Renal pelvis (tissue), 4 donors: ENCODE results near the gene MAD2L1BP. TPM values are rescaled to one million over a fixed set of nuclear protein-coding genes. Genes with fewer than 3 reads are reported as not detected.
"Not testable (repeated sequence)": the region's sequence is repeated elsewhere in the genome, so short reads cannot be mapped to it uniquely, and the experiment has no call there.

Experiments
- DNase-seq: peaks from one replicate; pipeline ENCODE4 v3.0.0-alpha.2; 2013
- polyA plus RNA-seq, 3 donors: library from polyadenylated mRNA; unstranded; fragments of 120-200 nt; gene quantifications; one replicate each; pipeline ENCODE4 v1.2.1, GENCODE V29; 2013; ENCODE audit not compliant: insufficient read length in 3 of 3

MAD2L1BP gene
- polyA plus RNA-seq, 3 donors = 25.9 to 30.3 (median 26.0) TPM

GRCh38 chr6:43623880-43624785, 11.5 kb upstream of the MAD2L1BP start:
- no peak for DNase-seq

DNA sequence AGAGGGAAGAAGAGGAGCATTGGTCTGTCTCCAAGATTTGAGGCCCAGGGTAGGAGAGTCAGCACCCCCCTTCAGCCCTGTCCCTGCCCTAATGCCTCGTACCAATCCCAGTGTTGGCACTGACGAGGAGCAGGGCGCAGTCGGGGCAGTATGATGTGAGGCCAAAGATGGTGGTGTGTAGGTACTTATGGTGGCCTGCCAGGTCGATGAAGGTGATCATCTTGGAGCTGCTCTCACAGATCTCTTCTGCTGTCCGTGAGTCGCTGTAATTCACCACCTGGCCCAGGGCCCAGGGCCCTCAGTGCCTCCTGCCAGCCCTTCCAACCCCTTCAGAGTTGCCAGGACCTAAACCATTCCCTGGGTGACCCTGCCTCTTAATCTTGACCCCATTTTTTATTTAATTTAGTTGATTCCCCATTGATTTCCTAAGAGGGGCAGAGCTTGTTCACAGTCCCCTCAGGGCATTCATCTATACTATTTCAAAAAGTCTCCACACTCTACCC, 10.8 kb upstream of the MAD2L1BP start:
- DNase-seq = no peak

DNA sequence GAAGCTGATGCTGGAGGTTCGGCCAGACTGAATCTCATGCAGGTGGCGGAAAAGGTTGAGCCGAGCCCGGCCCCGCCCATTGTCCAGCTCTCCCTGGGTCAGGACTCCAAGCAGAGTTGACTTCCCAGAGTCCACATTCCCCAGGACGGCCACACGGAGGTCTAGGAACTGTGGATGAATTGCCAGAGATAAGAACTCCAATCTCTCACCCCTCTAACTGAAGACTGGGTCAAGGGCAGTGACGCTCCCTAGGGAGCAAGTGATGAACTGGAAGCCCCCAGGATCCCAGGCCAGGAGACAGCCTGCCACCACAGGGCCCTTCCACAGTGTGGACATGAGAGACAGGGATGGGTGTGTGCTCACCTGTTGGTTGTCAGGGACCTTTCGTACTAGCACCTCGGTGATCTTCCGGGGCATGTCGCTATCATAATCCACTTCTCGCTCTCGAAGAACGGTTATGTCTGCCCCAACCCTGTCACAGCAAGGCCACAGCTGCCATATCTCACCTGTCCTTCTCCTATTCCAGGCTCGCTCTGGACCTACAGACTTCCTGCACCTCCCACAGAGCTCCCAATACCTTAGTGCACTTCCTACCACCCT, 10.1 kb upstream of the MAD2L1BP start:
- DNase-seq = no peak

DNA sequence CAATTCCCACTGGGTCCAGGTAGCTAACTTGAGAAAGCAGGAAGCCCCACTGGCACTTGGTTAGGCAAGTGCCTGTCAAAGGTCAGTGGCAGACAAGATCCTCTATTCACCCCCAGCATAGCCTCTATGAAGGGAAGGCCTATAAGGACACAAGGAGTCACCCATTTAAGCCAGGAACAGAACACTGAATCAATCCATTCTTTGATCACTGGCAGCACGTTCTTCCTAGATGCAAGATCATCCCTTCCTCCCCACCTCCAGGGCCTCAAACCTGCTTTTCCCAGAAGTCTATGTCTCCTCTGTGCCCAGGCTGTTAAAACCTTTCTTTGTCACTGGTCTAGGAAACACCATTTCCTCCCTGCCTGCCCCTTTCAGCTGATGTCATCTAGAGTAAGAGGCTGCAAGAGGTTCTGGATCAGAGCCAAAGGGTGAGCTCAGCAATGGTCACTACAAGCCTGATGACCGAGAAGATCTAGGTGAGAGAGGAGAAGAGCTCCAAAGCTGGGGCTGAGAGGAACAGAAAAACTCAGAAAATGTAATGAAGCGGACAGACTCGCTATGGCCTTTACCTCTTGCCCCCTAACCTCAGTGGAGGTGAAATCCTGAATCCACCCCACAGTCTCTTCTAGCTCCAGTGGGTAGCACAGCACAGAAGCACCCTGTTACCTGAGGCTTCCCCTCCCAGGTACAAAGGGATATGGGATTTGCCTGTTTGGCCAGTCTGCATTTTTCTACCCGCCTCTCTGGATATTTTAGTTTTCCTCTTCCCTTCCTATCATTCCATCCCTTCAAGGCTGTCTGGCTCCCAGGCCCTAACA, 8.4 kb upstream of the MAD2L1BP start:
- peak; percentile 42 for DNase-seq

DNA sequence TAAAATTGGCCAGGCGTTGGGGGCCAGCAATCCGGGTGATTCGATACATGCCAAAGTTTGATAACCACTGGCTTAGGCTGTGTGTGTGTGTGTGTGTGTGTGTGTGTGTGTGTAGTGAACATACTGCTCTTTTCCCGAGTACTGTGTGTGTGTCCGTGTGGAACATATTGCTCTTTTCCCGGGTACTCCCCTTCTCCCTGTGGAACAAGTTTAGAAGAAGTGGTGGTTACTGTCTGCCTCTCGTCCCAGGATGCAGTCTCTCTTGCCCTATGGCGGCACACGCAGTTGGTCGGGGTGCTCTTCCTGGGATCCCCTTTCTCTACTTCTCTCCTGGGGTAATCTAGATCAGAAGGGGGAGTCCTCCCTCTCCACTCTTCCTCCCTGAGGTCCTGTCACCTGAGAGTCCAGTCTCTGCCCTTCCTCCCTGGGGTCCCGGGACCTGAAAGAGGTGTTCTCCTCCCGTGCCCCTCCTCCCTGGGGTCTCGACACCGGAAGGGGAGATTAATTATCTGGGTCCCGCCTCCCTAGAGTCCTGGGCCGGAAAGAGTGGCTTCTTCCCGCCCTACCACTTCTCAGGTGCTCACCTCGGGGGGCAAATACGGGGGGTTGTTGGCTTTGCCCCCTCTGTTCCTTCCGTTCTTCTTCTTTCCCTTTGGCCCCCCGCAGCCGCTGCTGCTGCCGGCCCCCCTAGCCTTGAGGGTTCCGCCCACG, 7.1 kb upstream of the MAD2L1BP start:
- peak; percentile 61 for DNase-seq

GRCh38 chr6:43629104-43629504, 6.5 kb upstream of the MAD2L1BP start, which contains the start of gene GTPBP2:
Gene GTPBP2 (minus strand): TSS chr6:43629264. CDS start chr6:43629162, 102 bp downstream.
- peak; percentile 99 for DNase-seq

- DNase-seq = peak; percentile 97
These were observed 5.9 kb upstream of the MAD2L1BP start for GRCh38 chr6:43629505-43630300.

DNA sequence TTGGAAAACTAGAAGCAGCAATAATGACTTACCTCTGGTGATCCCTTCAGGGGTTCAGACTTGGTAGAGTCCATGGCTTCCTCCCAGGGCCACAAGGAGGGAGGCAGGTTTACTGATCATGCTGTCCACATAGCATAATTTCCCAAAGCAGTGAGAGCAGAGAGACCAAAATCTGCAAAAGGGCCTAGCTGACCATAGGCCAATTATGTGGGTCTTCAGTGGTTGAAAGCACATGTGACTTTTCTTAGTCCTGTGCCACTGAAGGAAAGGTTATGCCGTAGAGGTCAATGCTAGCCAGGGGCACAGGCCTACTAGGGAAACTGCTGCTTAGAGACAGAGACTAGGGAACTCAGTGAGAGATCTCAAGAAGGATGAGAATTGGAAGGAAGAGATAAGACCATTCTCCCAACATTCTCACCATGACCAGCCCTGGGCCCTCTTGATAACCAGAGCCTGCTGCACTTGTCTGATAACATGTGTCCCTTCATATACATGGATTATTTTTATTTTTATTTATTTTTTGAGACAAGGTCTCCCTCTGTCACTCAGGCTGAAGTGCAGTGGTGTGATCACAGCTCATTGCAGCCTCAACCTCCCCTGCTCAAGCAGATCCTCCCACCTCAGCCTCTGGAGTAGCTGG, 4.5 kb upstream of the MAD2L1BP start:
- DNase-seq = no peak

GRCh38 chr6:43633002-43633401, 2.6 kb upstream of the MAD2L1BP start:
- not testable (repeated sequence) for DNase-seq

GRCh38 chr6:43634702-43635303, 837 bp upstream of the MAD2L1BP start:
- no peak for DNase-seq

- DNase-seq = no peak
These were observed 644 bp downstream of the MAD2L1BP start for GRCh38 chr6:43636308-43636659.

- DNase-seq = no peak
These were observed 4.6 kb downstream of the MAD2L1BP start for GRCh38 chr6:43639984-43640800.

GRCh38 chr6:43644940-43645612, 9.4 kb downstream of the MAD2L1BP start, which contains the start of gene RSPH9:
Gene RSPH9 (plus strand): TSS chr6:43645036. CDS start chr6:43645099, 63 bp downstream.
- peak; percentile 76 for DNase-seq

- no peak for DNase-seq
These were observed 9.9 kb downstream of the MAD2L1BP start for GRCh38 chr6:43645613-43645964.

GRCh38 chr6:43647613-43648012, 12.0 kb downstream of the MAD2L1BP start:
- no peak for DNase-seq

DNA sequence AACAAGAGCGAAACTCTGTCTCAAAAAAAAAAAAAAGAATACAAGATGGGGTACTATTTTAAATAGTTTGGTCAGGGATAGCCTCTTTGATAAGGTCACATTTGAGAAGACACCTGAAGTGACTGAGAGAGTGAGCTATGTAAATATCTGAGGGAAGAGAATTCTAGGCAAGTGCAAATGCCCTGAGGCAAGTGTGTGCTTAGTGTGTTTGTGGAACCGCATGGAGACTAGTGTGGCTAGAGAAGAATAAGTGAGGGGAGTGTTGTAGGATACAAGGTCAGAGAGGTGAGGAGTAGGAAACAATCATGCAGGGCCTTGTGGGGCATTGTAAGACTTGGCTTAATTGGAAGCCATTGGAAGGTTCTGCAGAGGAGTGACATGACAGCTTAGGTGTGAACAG, 12.6 kb downstream of the MAD2L1BP start:
- no peak for DNase-seq

DNA sequence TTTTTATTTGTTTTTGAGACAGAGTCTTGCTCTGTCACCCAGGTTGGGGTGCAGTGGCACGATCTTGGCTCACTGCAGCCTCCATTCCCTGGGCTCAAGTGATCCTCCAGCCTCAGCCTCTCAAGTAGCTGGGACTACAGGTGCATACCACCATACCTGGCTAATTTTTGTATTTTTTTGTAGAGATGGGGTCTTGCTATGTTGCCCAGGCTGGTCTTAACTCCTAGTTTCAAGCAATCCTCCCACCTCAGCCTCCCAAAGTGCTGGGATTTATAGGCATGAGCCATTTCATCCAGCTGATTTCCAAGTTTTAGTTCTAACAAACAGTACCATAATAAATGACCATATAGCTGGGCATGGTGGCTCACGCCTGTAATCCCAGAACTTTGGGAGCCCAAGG, 17.2 kb downstream of the MAD2L1BP start:
- not testable (repeated sequence) for DNase-seq

DNA sequence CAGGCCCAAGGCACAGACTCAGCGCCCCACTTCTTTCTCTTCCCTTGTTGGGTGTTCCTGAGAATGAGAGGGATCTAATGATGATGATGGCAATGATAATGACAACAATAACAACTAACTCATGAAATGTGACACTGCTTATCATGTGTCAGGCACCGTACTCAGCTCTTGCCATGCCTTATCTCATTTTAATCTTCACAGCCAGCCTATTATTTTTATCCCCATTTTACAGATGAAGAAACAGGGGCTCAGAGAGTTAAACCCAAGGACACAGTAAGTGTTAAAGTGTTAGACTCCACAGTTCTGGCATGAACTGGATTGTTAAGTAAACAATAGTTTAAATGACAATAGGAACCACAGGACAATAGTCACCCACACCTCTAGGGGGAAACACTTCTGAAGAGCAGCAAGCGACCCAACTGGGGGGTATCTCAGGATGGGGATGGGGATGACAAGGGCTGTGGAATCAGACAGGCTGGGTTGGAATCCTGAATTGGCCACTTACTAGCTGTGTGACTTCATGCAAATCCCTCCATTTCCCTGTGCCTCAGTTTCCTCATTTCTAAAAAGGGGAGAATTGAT, 21.7 kb downstream of the MAD2L1BP start:
- DNase-seq = no peak
